ENCODE data around the gene ANKRD39. TPM values are rescaled to one million over a fixed set of nuclear protein-coding genes. Genes with fewer than 3 reads are reported as not detected.
A peak's percentile ranks its signal among the peaks of the same experiment; 100 is the strongest.

Gene ANKRD39
- total RNA-seq, 1 experiment from 2014 or later: 19.3 TPM

GRCh38 chr2:96877042-96877451 lies 19.2 kb upstream of the ANKRD39 start:
- H3K4me1 Mint-ChIP-seq (ENCODE audit: low read depth, unreplicated experiment): peaks cover 7% of the 10 kb centered on the region
- H3K36me3 Mint-ChIP-seq (ENCODE audit: insufficient read depth, unreplicated experiment): no peaks in the 10 kb centered on the region
- Histone ChIP-seq H3K4me1 (peaks cover 16% of the 10 kb centered on the region), H3K36me3 (ENCODE audit: control insufficient read depth, insufficient read depth, low read length) (no peaks in the 10 kb centered on the region), H3K9me3 (no peaks in the 10 kb centered on the region), H3K4me3 (ENCODE audit: low read depth, low read length) (no peak overlapping the region), H3K27me3 (replicated peaks; ENCODE audit: control insufficient read depth, insufficient read depth, low read length) (no peaks in the 10 kb centered on the region)
- ChIA-PET CTCF (no interaction called here), POLR2A (no interaction called here)
- H3K4me3 Mint-ChIP-seq (ENCODE audit: unreplicated experiment): no peak overlapping the region
- H3K27ac Mint-ChIP-seq (ENCODE audit: unreplicated experiment): no peak overlapping the region
- no TSS peak for BruUV-seq (replicated peaks)
- intact Hi-C loops (cut with micrococcal nuclease; ENCODE audit: unreplicated experiment): no loop called here
- no peaks in the 10 kb centered on the region for H3K9me3 Mint-ChIP-seq (ENCODE audit: unreplicated experiment)
- DNase-seq: no peak
- no peaks in the 10 kb centered on the region for H3K27me3 Mint-ChIP-seq (ENCODE audit: insufficient read depth, unreplicated experiment)
- TF ChIP-seq, protein P1, sequence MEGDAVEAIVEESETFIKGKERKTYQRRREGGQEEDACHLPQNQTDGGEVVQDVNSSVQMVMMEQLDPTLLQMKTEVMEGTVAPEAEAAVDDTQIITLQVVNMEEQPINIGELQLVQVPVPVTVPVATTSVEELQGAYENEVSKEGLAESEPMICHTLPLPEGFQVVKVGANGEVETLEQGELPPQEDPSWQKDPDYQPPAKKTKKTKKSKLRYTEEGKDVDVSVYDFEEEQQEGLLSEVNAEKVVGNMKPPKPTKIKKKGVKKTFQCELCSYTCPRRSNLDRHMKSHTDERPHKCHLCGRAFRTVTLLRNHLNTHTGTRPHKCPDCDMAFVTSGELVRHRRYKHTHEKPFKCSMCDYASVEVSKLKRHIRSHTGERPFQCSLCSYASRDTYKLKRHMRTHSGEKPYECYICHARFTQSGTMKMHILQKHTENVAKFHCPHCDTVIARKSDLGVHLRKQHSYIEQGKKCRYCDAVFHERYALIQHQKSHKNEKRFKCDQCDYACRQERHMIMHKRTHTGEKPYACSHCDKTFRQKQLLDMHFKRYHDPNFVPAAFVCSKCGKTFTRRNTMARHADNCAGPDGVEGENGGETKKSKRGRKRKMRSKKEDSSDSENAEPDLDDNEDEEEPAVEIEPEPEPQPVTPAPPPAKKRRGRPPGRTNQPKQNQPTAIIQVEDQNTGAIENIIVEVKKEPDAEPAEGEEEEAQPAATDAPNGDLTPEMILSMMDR (IDR thresholded peaks at IDR 0.05; ENCODE audit: insufficient read depth in 1 of 2, low read depth in 1 of 2, low read length in 1 of 2, severe bottlenecking in 1 of 2, unreplicated experiment in 1 of 2): no peak

DNA sequence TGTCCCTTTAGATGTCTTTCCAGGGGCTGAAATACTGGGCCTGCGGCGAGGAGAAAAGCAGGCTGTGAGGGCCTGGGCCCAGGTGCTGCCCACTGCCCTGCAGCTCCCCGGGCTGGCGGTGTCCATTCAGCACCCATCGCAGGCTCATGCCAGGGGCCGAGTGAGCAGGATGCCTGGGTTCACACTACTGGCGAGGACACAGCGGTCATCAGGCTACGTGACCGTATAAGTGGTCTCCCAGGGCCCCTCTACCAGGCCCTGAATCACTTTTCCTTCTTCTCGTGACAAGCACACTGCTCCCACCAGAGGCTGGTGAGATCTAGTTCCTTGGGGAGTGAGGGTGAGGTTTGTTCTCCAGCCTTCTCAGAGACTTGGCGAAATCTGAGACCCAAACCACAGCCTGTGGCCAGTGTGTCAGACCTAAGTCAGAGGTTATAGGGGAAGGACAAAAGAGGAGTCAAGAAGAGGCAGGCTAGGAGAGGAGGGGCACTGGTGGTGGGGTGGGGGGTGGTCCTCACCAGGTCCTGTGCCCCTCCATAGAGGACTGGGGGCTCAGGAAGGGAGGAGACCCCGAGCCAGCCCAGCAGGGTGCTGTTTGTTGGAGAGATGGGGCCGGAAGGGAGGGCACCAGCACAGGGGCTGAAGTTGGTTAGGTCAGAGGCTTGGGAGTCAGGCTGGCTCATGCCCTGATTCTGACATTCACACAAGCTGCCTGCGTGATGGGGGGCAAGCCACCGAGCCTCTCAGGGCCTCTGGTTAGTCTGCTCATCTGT lies 18.6 kb upstream of the ANKRD39 start:
- Mint-ChIP-seq H3K27me3 (ENCODE audit: insufficient read depth, unreplicated experiment) (no peaks in the 10 kb centered on the region), H3K4me3 (ENCODE audit: unreplicated experiment) (no peak overlapping the region), H3K27ac (ENCODE audit: unreplicated experiment) (no peak overlapping the region), H3K36me3 (ENCODE audit: insufficient read depth, unreplicated experiment) (no peaks in the 10 kb centered on the region), H3K9me3 (ENCODE audit: unreplicated experiment) (no peaks in the 10 kb centered on the region), H3K4me1 (ENCODE audit: low read depth, unreplicated experiment) (peaks cover 7% of the 10 kb centered on the region)
- intact Hi-C loops (cut with micrococcal nuclease; ENCODE audit: unreplicated experiment): no loop called here
- CTCF ChIA-PET: no interaction called here
- H3K36me3 ChIP-seq (ENCODE audit: control insufficient read depth, insufficient read depth, low read length): no peaks in the 10 kb centered on the region
- no TSS peak for BruUV-seq (replicated peaks)
- TF ChIP-seq, protein P1 (IDR thresholded peaks at IDR 0.05; ENCODE audit: insufficient read depth in 1 of 2, low read depth in 1 of 2, low read length in 1 of 2, severe bottlenecking in 1 of 2, unreplicated experiment in 1 of 2): no peak
- H3K4me1 ChIP-seq: peaks cover 16% of the 10 kb centered on the region
- no peak overlapping the region for H3K4me3 ChIP-seq (ENCODE audit: low read depth, low read length)
- H3K9me3 ChIP-seq: no peaks in the 10 kb centered on the region
- POLR2A ChIA-PET: no interaction called here
- no peak for DNase-seq
- H3K27me3 ChIP-seq (replicated peaks; ENCODE audit: control insufficient read depth, insufficient read depth, low read length): no peaks in the 10 kb centered on the region

DNA sequence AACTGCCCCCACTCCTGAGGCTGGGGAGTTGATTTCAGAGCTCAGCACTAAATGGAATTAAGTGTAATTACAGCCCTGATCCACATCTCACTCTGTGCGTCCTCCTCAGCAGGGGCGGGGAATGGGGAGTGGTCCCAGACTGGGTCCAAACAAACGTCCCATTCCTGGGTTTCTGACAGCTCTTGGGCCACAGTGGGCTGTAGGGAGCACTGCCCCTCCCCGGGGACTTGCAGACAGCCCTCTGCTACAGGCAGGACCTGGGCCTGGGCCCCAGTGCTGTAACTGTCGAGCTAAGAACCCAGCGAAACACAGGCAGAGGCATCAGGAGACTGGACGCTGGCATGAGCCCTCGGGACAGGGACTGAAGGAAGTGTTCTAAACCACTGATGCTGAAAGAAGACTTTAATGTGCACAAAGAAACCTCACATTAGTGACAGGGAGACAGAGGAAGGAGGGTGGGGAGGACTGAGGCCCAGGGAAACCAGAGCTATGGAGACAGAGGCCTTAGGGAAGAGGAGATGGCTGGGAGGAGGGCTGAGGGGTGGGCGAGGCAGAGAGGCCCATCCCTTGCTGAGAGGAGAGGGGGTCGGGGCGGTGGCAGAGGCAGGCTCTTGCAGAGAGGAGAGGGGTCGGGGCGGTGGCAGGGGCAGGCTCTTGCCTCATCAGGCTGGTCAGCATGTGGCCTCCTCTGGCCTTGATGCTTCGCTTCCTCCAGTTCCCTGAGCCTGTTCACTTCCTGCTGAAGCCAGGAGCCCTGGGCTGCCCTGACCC lies 17.9 kb upstream of the ANKRD39 start:
- H3K4me1 Mint-ChIP-seq (ENCODE audit: low read depth, unreplicated experiment): peaks cover 7% of the 10 kb centered on the region
- intact Hi-C loops (cut with micrococcal nuclease; ENCODE audit: unreplicated experiment): no loop called here

More for the DNA sequence above, 17.9 kb upstream of the ANKRD39 start:
- peak overlapping the region; percentile 21 for H3K27ac Mint-ChIP-seq (ENCODE audit: unreplicated experiment)
- H3K4me3 ChIP-seq (ENCODE audit: low read depth, low read length): no peak overlapping the region
- H3K4me1 ChIP-seq: peaks cover 16% of the 10 kb centered on the region
- BruUV-seq (replicated peaks): no TSS peak
- no peak for DNase-seq
- H3K36me3 Mint-ChIP-seq (ENCODE audit: insufficient read depth, unreplicated experiment): no peaks in the 10 kb centered on the region
- TF ChIP-seq, protein P1 (IDR thresholded peaks at IDR 0.05; ENCODE audit: insufficient read depth in 1 of 2, low read depth in 1 of 2, low read length in 1 of 2, severe bottlenecking in 1 of 2, unreplicated experiment in 1 of 2): no peak
- H3K4me3 Mint-ChIP-seq (ENCODE audit: unreplicated experiment): no peak overlapping the region
- POLR2A ChIA-PET: no interaction called here
- no peaks in the 10 kb centered on the region for H3K27me3 Mint-ChIP-seq (ENCODE audit: insufficient read depth, unreplicated experiment)
- no peaks in the 10 kb centered on the region for H3K9me3 ChIP-seq
- H3K27me3 ChIP-seq (replicated peaks; ENCODE audit: control insufficient read depth, insufficient read depth, low read length): no peaks in the 10 kb centered on the region
- H3K36me3 ChIP-seq (ENCODE audit: control insufficient read depth, insufficient read depth, low read length): no peaks in the 10 kb centered on the region
- H3K9me3 Mint-ChIP-seq (ENCODE audit: unreplicated experiment): no peaks in the 10 kb centered on the region
- CTCF ChIA-PET: interaction anchor here (0.6 kb wide), 2 partner anchors 25 to 115 kb away, joined by 6 to 7 read pairs; no protein-coding TSS in a partner anchor
